T-cell (primary cell): ENCODE data around the gene DSG1. TPM values are rescaled to one million over a fixed set of nuclear protein-coding genes. Genes with fewer than 3 reads are reported as not detected.
"Not testable (repeated sequence)": the region's sequence is repeated elsewhere in the genome, so short reads cannot be mapped to it uniquely, and the experiment has no call there.

Experiments
- ATAC-seq, 4 experiments: fragments of 200-7000 bp in 3 of 4; fragments of 150-1000 bp in 1 of 4; cut with Tn5 transposase; replicated peaks in 1 of 4; 1 replicate in 3 of 4; 2 replicates in 1 of 4; pipeline ENCODE4 v1.10.0; 2021; ENCODE audit warnings: moderate library complexity in 3 of 4, mild to moderate bottlenecking in 2 of 4, moderate number of reproducible peaks in 1 of 4
- CTCF ChIA-PET, 2 donors: fragments of 300-600 bp; sonication (Branson Sonifier 250); formaldehyde crosslinking; loops; one replicate each; lab custom pipeline; 2022; ENCODE audit warnings: antibody characterized with exemption in 2 of 2; lab: Charles Lee
- POLR2A ChIA-PET, 2 donors: fragments of 300-600 bp; sonication (Branson Sonifier 250); formaldehyde crosslinking; loops; one replicate each; lab custom pipeline; 2022; ENCODE audit warnings: antibody characterized with exemption in 2 of 2; lab: Charles Lee
- DNase-seq, 35 experiments: peaks; one replicate each; pipeline versions ENCODE4 v3.0.0 to v3.0.0-alpha.2; 2013 to 2023
- H3K27ac ChIP-seq: one replicate; pipeline ENCODE4 v1.5.1; 2013; ENCODE audit warnings: low read length
- H3K27me3 ChIP-seq, 2 experiments: replicated peaks in 1 of 2; 1 replicate in 1 of 2; 2 replicates in 1 of 2; pipeline versions ENCODE4 v1.6.1 to v1.7.0; 2013; ENCODE audit warnings: low read length in 1 of 2, mixed read lengths in 1 of 2; ENCODE audit not compliant: control insufficient read depth in 2 of 2, insufficient read depth in 2 of 2; ENCODE audit errors: extremely low read depth in 1 of 2
- H3K36me3 ChIP-seq, 2 donors: 1 replicate in 1 of 2; 2 replicates in 1 of 2; pipeline versions ENCODE4 v1.6.1 to v1.7.0; 2013; ENCODE audit warnings: low read length in 1 of 2; ENCODE audit not compliant: control insufficient read depth in 2 of 2, insufficient read depth in 1 of 2; ENCODE audit errors: extremely low read depth in 1 of 2
- H3K4me1 ChIP-seq, 2 experiments: 1 replicate in 1 of 2; 2 replicates in 1 of 2; pipeline versions ENCODE4 v1.6.1 to v1.7.0; 2013; ENCODE audit warnings: low read length in 2 of 2, mixed read lengths in 1 of 2; ENCODE audit not compliant: insufficient read depth in 2 of 2, control insufficient read depth in 1 of 2; ENCODE audit errors: extremely low read depth in 1 of 2
- H3K4me3 ChIP-seq, 2 donors: 1 replicate in 1 of 2; 2 replicates in 1 of 2; pipeline versions ENCODE4 v1.5.1 to v1.7.0; 2013; ENCODE audit warnings: mild to moderate bottlenecking in 2 of 2, low read length in 1 of 2, moderate library complexity in 1 of 2; ENCODE audit not compliant: control insufficient read depth in 1 of 2; ENCODE audit errors: extremely low read depth in 1 of 2
- H3K9me3 ChIP-seq: 2 replicates; pipeline ENCODE4 v1.7.0; 2013
- H3K27ac Mint-ChIP-seq, 2 donors: one replicate each; pipeline ENCODE4 v1.8.0; 2020 to 2021; ENCODE audit warnings: mild to moderate bottlenecking in 2 of 2, mixed read lengths in 2 of 2
- H3K27me3 Mint-ChIP-seq, 2 donors: one replicate each; pipeline ENCODE4 v1.8.0; 2021 to 2022; ENCODE audit warnings: mixed read lengths in 2 of 2
- H3K36me3 Mint-ChIP-seq: one replicate; pipeline ENCODE4 v1.8.0; 2021; ENCODE audit warnings: mixed read lengths
- H3K4me1 Mint-ChIP-seq, 3 donors: one replicate each; pipeline ENCODE4 v1.8.0; 2020 to 2022; ENCODE audit warnings: mixed read lengths in 3 of 3, mild to moderate bottlenecking in 1 of 3
- H3K4me3 Mint-ChIP-seq, 3 donors: one replicate each; pipeline ENCODE4 v1.8.0; 2020 to 2022; ENCODE audit warnings: mild to moderate bottlenecking in 3 of 3, mixed read lengths in 3 of 3, moderate library complexity in 3 of 3
- H3K9me3 Mint-ChIP-seq, 3 donors: one replicate each; pipeline ENCODE4 v1.8.0; 2020 to 2022; ENCODE audit warnings: mixed read lengths in 3 of 3
- WGBS: methylation state at CpG from one replicate; pipeline ENCODE4 v1.1.5; 2013; ENCODE audit warnings: missing lambda C conversion rate; ENCODE audit not compliant: insufficient coverage; 5-methylcytosine and 5-hydroxymethylcytosine counted together
- total RNA-seq, 35 experiments: library from RNA in 6 of 35; stranded (reverse) in 6 of 35; fragments of 120-200 nt in 1 of 35; gene quantifications; one replicate each; pipeline versions ENCODE4 v1.2.1 to v1.2.4 and lab custom pipeline; 2013 to 2026

Gene DSG1
- total RNA-seq, 5 donors from 2014 or later (not counting 1 experiment from before 2014, with no cell fraction given): not detected

DNA sequence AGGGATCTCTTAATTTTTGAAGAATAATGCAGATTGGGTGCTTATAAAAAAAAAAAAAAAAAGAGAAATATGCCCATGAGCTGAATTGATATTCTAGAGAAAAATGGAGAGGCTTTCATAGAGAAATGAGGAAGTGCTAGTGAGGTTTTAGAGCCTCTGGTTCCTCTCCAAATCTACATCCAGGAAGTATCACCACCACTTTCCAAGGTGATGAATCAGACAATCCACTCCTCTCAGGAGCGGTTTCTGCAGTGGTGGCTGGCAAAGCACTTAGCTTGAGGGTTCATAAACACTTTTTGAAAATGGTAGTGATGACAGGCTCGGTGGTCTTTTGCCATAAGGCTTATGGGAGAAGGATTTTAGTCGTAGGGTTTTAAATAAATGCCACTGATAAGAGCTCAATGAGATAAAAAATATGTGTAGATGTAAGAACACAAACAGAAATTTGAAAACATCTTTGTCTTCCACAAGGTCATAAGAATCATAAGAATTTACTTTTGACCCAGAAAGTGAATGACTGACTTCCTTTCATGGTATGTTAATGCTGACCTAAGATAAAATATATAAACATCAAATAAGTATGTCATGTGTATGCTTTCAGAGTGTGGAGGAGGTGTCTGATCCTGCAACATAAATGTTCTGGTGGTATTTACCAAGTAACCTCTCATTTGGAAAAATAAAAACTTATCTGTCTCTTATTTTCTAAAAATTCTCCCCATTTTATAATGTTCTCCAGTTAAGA lies 42.1 kb upstream of the DSG1 start:
- Histone ChIP-seq H3K4me1 (no peaks in the 10 kb centered on the region), H3K27ac (no peak overlapping the region), H3K4me3 (no peak overlapping the region), H3K36me3 (no peaks in the 10 kb centered on the region), H3K27me3 (no peaks in the 10 kb centered on the region), H3K9me3 (no peaks in the 10 kb centered on the region)
- H3K36me3 Mint-ChIP-seq: no peaks in the 10 kb centered on the region
- no peaks in the 10 kb centered on the region for H3K9me3 Mint-ChIP-seq
- ChIA-PET POLR2A (interaction anchor here in 1 of 2 donors (0.7 kb wide), 1 partner anchor 41 kb away, joined by 4 read pairs; no protein-coding TSS in a partner anchor), CTCF (no interaction called here)
- no peak overlapping the region for H3K4me3 Mint-ChIP-seq
- no peak for ATAC-seq
- no peak for DNase-seq
- no CpG with 5 or more reads among the region's 3 CpGs for WGBS
- no peak overlapping the region for H3K27ac Mint-ChIP-seq
- H3K4me1 Mint-ChIP-seq: no peaks in the 10 kb centered on the region
- no peaks in the 10 kb centered on the region for H3K27me3 Mint-ChIP-seq

DNA sequence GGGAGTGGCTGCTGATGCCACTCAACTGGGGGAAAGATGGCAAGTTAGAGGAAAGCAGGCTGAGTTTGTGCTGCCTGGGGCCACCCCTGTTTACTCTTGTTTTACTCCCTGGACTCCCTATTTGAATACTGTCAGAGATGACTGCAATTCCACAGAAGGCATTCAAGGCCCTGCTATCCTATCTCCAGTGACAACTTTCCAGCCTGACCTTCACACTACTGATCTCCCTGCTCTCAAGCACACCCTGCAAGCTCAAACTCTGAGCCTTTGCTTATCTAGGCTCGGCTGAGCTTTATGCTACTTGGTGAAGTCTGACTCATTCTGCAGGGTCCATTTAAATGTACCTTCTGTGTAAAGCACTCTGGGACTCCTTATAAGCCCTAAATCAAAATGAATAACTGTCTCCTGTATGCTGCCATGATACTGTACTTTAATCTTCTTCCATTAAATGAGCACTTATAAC lies 39.3 kb upstream of the DSG1 start:
- Mint-ChIP-seq H3K27me3 (no peaks in the 10 kb centered on the region), H3K9me3 (no peaks in the 10 kb centered on the region)

DNA sequence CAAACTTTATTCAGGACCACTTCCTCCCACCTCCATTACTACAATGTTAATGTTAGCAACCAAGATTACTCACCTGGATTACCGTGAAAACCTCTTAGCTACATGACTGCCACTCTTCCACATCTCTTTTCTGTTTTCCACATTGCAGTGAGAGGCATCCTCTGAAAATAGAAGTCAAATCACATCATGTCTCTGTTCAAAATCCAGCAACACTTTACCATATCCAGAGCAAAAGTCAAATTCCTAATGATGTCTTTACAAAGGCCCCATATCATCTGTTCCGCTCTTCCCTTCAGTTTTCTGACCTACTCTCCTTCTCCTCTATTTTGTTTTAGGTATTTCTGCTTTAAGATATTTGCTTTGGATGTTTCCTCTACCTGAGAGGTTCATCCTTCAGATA lies 37.5 kb upstream of the DSG1 start:
- H3K4me3 Mint-ChIP-seq: no peak overlapping the region
- no peak overlapping the region for H3K27ac ChIP-seq
- H3K4me1 Mint-ChIP-seq: no peaks in the 10 kb centered on the region
- DNase-seq (no peak), ATAC-seq (no peak)
- POLR2A ChIA-PET: no interaction called here
- H3K36me3 ChIP-seq: no peaks in the 10 kb centered on the region
- 88% methylated on average over 1 of the region's 2 CpGs for WGBS
- no peak overlapping the region for H3K4me3 ChIP-seq
- no peaks in the 10 kb centered on the region for H3K27me3 ChIP-seq
- no peaks in the 10 kb centered on the region for H3K36me3 Mint-ChIP-seq
- H3K4me1 ChIP-seq: no peaks in the 10 kb centered on the region
- CTCF ChIA-PET: no interaction called here
- no peaks in the 10 kb centered on the region for H3K9me3 ChIP-seq
- H3K9me3 Mint-ChIP-seq: peaks cover 2 to 9% (median 6%) of the 10 kb centered on the region in 3 donors
- H3K27ac Mint-ChIP-seq: no peak overlapping the region
- no peaks in the 10 kb centered on the region for H3K27me3 Mint-ChIP-seq

More for the DNA sequence above, 39.3 kb upstream of the DSG1 start:
- H3K4me1 ChIP-seq: no peaks in the 10 kb centered on the region
- no peak overlapping the region for H3K4me3 ChIP-seq
- no peaks in the 10 kb centered on the region for H3K27me3 ChIP-seq
- ATAC-seq: no peak
- no peaks in the 10 kb centered on the region for H3K36me3 ChIP-seq
- WGBS: 79% methylated on average over 1 of the region's 1 CpG
- DNase-seq: no peak
- H3K9me3 ChIP-seq: no peaks in the 10 kb centered on the region
- H3K27ac Mint-ChIP-seq: no peak overlapping the region
- H3K4me3 Mint-ChIP-seq: no peak overlapping the region
- ChIA-PET POLR2A (no interaction called here), CTCF (no interaction called here)
- H3K36me3 Mint-ChIP-seq: no peaks in the 10 kb centered on the region
- H3K4me1 Mint-ChIP-seq: no peaks in the 10 kb centered on the region
- no peak overlapping the region for H3K27ac ChIP-seq

DNA sequence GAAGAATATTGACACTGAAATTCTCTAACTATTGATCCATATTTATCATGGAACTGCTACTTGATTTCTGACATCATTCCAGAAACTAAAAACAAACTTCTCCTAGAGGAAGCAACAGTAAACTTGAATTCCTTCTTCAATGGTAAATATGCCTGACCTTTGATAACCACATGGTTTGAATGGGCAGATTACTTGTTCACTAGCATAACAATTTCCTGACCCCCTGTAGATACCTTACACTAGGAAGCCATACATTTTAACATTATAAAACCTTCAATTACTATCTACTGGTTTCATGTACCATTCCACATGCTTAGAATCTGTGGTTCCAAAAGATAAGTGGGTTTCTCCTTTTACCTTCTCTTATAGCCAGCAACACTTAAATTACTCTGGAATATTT lies 36.5 kb upstream of the DSG1 start:
- DNase-seq (no peak), ATAC-seq (no peak)
- Histone ChIP-seq H3K9me3 (no peaks in the 10 kb centered on the region), H3K27me3 (no peaks in the 10 kb centered on the region), H3K36me3 (no peaks in the 10 kb centered on the region), H3K4me3 (no peak overlapping the region), H3K27ac (no peak overlapping the region), H3K4me1 (no peaks in the 10 kb centered on the region)
- H3K9me3 Mint-ChIP-seq: peaks cover 5 to 14% (median 10%) of the 10 kb centered on the region in 3 donors
- H3K4me1 Mint-ChIP-seq: no peaks in the 10 kb centered on the region
- ChIA-PET POLR2A (no interaction called here), CTCF (no interaction called here)
- no peaks in the 10 kb centered on the region for H3K36me3 Mint-ChIP-seq
- H3K27ac Mint-ChIP-seq: no peak overlapping the region
- H3K27me3 Mint-ChIP-seq: no peaks in the 10 kb centered on the region
- H3K4me3 Mint-ChIP-seq: no peak overlapping the region

GRCh38 chr18:31289446-31289845 lies 28.5 kb upstream of the DSG1 start:
- CTCF ChIA-PET, H3K4me3 ChIP-seq, H3K9me3 ChIP-seq, H3K36me3 ChIP-seq, H3K27ac ChIP-seq, H3K27me3 ChIP-seq, H3K4me3 Mint-ChIP-seq, DNase-seq, H3K4me1 Mint-ChIP-seq, ATAC-seq, H3K4me1 ChIP-seq, H3K36me3 Mint-ChIP-seq, H3K27me3 Mint-ChIP-seq, POLR2A ChIA-PET, H3K27ac Mint-ChIP-seq: not testable (repeated sequence)
- 36% methylated on average over 1 of the region's 3 CpGs for WGBS
- peaks cover 17 to 45% (median 37%) of the 10 kb centered on the region in 3 donors for H3K9me3 Mint-ChIP-seq

DNA sequence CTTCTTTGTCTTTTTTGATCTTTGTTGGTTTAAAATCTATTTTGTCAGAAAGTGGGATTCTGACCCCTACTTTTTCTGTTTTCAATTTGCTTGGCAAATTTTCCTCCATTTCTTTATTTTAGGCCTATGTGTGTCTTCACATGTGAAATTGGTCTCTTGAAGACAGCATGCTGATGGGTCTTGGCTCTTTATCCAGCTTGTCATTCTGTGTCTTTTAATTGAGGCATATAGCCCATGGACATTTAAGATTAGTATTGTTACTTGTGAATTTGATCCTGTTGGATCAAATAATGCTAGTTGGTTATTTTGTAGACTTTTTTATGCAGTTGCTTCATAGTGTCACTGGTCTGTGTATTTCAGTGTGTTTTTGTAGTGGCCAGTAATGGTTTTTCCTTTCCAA lies 26.3 kb upstream of the DSG1 start:
- H3K9me3 ChIP-seq: no peaks in the 10 kb centered on the region
- H3K36me3 ChIP-seq: no peaks in the 10 kb centered on the region
- DNase-seq (no peak), ATAC-seq (no peak)
- no peaks in the 10 kb centered on the region for H3K27me3 Mint-ChIP-seq
- peaks cover 14 to 42% (median 20%) of the 10 kb centered on the region in 3 donors for H3K9me3 Mint-ChIP-seq
- H3K4me3 Mint-ChIP-seq: no peak overlapping the region
- ChIA-PET CTCF (no interaction called here), POLR2A (no interaction called here)
- no peak overlapping the region for H3K27ac Mint-ChIP-seq
- no peak overlapping the region for H3K4me3 ChIP-seq
- no peaks in the 10 kb centered on the region for H3K27me3 ChIP-seq
- no peaks in the 10 kb centered on the region for H3K4me1 ChIP-seq
- H3K27ac ChIP-seq: no peak overlapping the region
- H3K4me1 Mint-ChIP-seq: no peaks in the 10 kb centered on the region
- no peaks in the 10 kb centered on the region for H3K36me3 Mint-ChIP-seq
